ENCODE measurements around the gene HTR6. TPM values are rescaled to one million over a fixed set of nuclear protein-coding genes. Genes with fewer than 3 reads are reported as not detected.

HTR6 gene
- total RNA-seq, 1 experiment from 2014 or later: 0.37 TPM

GRCh38 chr1:19657511-19657910 is 7.2 kb upstream of the HTR6 start:
- DNase-seq: no peak
- H3K79me2 ChIP-seq (ENCODE audit: insufficient read depth, low read length): no peaks in the 10 kb centered on the region
- H2BK12ac ChIP-seq (ENCODE audit: insufficient read length, low read depth, low read length): no peak overlapping the region

More at GRCh38 chr1:19657511-19657910, 7.2 kb upstream of the HTR6 start:
- Histone ChIP-seq H2BK5ac (ENCODE audit: insufficient read length, low read length) (no peak overlapping the region), H3K23me2 (ENCODE audit: insufficient read length, low read depth, low read length, poor library complexity, severe bottlenecking) (no peaks in the 10 kb centered on the region), H3K9ac (ENCODE audit: extremely low read depth, insufficient read length, low read length) (no peak overlapping the region), H3K9me3 (ENCODE audit: control insufficient read depth, low read depth, low read length) (no peaks in the 10 kb centered on the region), H4K91ac (ENCODE audit: insufficient read length, low read depth, low read length) (no peak overlapping the region), H2BK15ac (ENCODE audit: low read depth, low read length) (no peak overlapping the region), H3K56ac (ENCODE audit: insufficient read length, low read depth, low read length) (no peak overlapping the region), H3K4me1 (ENCODE audit: insufficient read depth, low read length) (no peaks in the 10 kb centered on the region), H3K14ac (ENCODE audit: insufficient read depth, low read length) (no peak overlapping the region), H4K5ac (ENCODE audit: insufficient read length, low read depth, low read length) (no peak overlapping the region), H2AK5ac (ENCODE audit: insufficient read length, low read length) (no peak overlapping the region), H3K4me2 (ENCODE audit: insufficient read depth, insufficient read length, low read length) (no peak overlapping the region), H3K23ac (ENCODE audit: insufficient read length, low read depth, low read length) (no peak overlapping the region), H2BK20ac (ENCODE audit: low read depth, low read length, poor library complexity, severe bottlenecking) (no peak overlapping the region), H4K20me1 (ENCODE audit: control insufficient read depth, insufficient read depth, insufficient read length) (no peaks in the 10 kb centered on the region), H3T11ph (ENCODE audit: low read length) (no peak overlapping the region), H3K18ac (ENCODE audit: insufficient read length, low read depth, low read length) (no peak overlapping the region), H3K27ac (ENCODE audit: insufficient read length, low read depth, low read length) (no peak overlapping the region), H3K79me1 (ENCODE audit: insufficient read depth, low read depth, low read length, poor library complexity, severe bottlenecking) (no peaks in the 10 kb centered on the region), H4K8ac (replicated peaks; ENCODE audit: insufficient read length, low read depth, low read length) (no peak overlapping the region), H2BK120ac (ENCODE audit: low read depth, low read length, poor library complexity, severe bottlenecking) (no peak overlapping the region), H3K27me3 (ENCODE audit: insufficient read depth, low read length) (peaks cover 2% of the 10 kb centered on the region; the same call in 1 of the 2 replicates), H3K4ac (ENCODE audit: low read depth, low read length) (no peak overlapping the region), H2AFZ (ENCODE audit: low read length) (no peak overlapping the region)
- no peak for TF ChIP-seq CTCF (conservative IDR thresholded peaks at IDR 0.05)
- Mint-ChIP-seq H3K9me3 (no peaks in the 10 kb centered on the region), H3K4me3 (no peak overlapping the region), H3K27me3 (ENCODE audit: low read depth) (peaks cover 17% of the 10 kb centered on the region), H3K36me3 (ENCODE audit: insufficient read depth in 1 of 3, low read depth in 3 of 3) (no peaks in the 10 kb centered on the region), H3K27ac (peak overlapping the region in 1 of 3 experiments; percentile 83; a peak in 1 of 7 replicates), H3K4me1 (peaks cover 20 to 33% of the 10 kb centered on the region in 2 experiments)
- no CpG with 5 or more reads among the region's 10 CpGs for WGBS (ENCODE audit: extremely low coverage, insufficient read length, low lambda C conversion rate)
